HL-60 (cell line): ENCODE measurements around the gene FAS.
A peak's percentile ranks its signal among the peaks of the same experiment; 100 is the strongest.

Source experiments
- DNase-seq, 2 experiments: peaks; one replicate each; pipeline ENCODE4 v3.0.0-alpha.2; 2010 to 2020; ENCODE audit warnings: low read depth in 1 of 2, low spot score in 1 of 2
- H3K27ac ChIP-seq: fragments of 250-450 bp; sonication (Bioruptor Pico); replicated peaks from 2 replicates; pipeline ENCODE4 v1.5.1; 2020; ENCODE audit warnings: mild to moderate bottlenecking, moderate library complexity
- H3K27me3 ChIP-seq: fragments of 250-450 bp; sonication (Bioruptor Pico); 2 replicates; pipeline ENCODE4 v1.5.1; 2021; ENCODE audit warnings: mild to moderate bottlenecking, moderate library complexity; ENCODE audit not compliant: insufficient read depth, poor library complexity, severe bottlenecking
- H3K4me3 ChIP-seq: replicated peaks from 2 replicates; pipeline ENCODE4 v1.5.1; 2011; ENCODE audit warnings: mild to moderate bottlenecking, control low read depth, low read length; ENCODE audit not compliant: insufficient read depth
- GABPA ChIP-seq: IDR thresholded peaks from 2 replicates; pipeline ENCODE4 v1.6.1; 2012; ENCODE audit warnings: low read depth
- POLR2AphosphoS5 ChIP-seq: IDR thresholded peaks from 2 replicates; pipeline ENCODE4 v1.6.1; 2012; ENCODE audit warnings: low read depth
- SPI1 ChIP-seq: IDR thresholded peaks from 2 replicates; pipeline ENCODE4 v1.6.1; 2012; ENCODE audit warnings: low read depth, mild to moderate bottlenecking, borderline replicate concordance
- TF ChIP-seq, protein P1 (sequence below): IDR thresholded peaks from one replicate; pipeline ENCODE4 v1.5.1; 2011; ENCODE audit warnings: low read length, control low read depth, inconsistent platforms; ENCODE audit not compliant: insufficient read depth
- TF ChIP-seq, protein P2 (sequence below): IDR thresholded peaks from 2 replicates; pipeline ENCODE4 v1.6.1; 2012; ENCODE audit warnings: low read depth; ENCODE audit not compliant: insufficient replicate concordance

Gene FAS

GRCh38 chr10:88971221-88972061 is 19.2 kb upstream of the FAS start:
- TF ChIP-seq POLR2AphosphoS5 = no peak
- TF ChIP-seq, protein P1, sequence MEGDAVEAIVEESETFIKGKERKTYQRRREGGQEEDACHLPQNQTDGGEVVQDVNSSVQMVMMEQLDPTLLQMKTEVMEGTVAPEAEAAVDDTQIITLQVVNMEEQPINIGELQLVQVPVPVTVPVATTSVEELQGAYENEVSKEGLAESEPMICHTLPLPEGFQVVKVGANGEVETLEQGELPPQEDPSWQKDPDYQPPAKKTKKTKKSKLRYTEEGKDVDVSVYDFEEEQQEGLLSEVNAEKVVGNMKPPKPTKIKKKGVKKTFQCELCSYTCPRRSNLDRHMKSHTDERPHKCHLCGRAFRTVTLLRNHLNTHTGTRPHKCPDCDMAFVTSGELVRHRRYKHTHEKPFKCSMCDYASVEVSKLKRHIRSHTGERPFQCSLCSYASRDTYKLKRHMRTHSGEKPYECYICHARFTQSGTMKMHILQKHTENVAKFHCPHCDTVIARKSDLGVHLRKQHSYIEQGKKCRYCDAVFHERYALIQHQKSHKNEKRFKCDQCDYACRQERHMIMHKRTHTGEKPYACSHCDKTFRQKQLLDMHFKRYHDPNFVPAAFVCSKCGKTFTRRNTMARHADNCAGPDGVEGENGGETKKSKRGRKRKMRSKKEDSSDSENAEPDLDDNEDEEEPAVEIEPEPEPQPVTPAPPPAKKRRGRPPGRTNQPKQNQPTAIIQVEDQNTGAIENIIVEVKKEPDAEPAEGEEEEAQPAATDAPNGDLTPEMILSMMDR = no peak
- no peak for TF ChIP-seq GABPA
- TF ChIP-seq, protein P2, sequence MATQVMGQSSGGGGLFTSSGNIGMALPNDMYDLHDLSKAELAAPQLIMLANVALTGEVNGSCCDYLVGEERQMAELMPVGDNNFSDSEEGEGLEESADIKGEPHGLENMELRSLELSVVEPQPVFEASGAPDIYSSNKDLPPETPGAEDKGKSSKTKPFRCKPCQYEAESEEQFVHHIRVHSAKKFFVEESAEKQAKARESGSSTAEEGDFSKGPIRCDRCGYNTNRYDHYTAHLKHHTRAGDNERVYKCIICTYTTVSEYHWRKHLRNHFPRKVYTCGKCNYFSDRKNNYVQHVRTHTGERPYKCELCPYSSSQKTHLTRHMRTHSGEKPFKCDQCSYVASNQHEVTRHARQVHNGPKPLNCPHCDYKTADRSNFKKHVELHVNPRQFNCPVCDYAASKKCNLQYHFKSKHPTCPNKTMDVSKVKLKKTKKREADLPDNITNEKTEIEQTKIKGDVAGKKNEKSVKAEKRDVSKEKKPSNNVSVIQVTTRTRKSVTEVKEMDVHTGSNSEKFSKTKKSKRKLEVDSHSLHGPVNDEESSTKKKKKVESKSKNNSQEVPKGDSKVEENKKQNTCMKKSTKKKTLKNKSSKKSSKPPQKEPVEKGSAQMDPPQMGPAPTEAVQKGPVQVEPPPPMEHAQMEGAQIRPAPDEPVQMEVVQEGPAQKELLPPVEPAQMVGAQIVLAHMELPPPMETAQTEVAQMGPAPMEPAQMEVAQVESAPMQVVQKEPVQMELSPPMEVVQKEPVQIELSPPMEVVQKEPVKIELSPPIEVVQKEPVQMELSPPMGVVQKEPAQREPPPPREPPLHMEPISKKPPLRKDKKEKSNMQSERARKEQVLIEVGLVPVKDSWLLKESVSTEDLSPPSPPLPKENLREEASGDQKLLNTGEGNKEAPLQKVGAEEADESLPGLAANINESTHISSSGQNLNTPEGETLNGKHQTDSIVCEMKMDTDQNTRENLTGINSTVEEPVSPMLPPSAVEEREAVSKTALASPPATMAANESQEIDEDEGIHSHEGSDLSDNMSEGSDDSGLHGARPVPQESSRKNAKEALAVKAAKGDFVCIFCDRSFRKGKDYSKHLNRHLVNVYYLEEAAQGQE = no peak
- TF ChIP-seq SPI1 = no peak
- Histone ChIP-seq H3K4me3 (no peak overlapping the region), H3K27ac (no peak overlapping the region), H3K27me3 (no peaks in the 10 kb centered on the region)
- DNase-seq = no peak

GRCh38 chr10:88974012-88974411 is 16.6 kb upstream of the FAS start:
- TF ChIP-seq POLR2AphosphoS5 = no peak
- TF ChIP-seq, protein P1 = no peak
- no peak for TF ChIP-seq SPI1
- TF ChIP-seq, protein P2 = no peak
- no peak for TF ChIP-seq GABPA
- Histone ChIP-seq H3K27me3 (no peaks in the 10 kb centered on the region), H3K27ac (no peak overlapping the region; the same call in 1 of the 2 replicates), H3K4me3 (no peak overlapping the region)
- DNase-seq = no peak

DNA sequence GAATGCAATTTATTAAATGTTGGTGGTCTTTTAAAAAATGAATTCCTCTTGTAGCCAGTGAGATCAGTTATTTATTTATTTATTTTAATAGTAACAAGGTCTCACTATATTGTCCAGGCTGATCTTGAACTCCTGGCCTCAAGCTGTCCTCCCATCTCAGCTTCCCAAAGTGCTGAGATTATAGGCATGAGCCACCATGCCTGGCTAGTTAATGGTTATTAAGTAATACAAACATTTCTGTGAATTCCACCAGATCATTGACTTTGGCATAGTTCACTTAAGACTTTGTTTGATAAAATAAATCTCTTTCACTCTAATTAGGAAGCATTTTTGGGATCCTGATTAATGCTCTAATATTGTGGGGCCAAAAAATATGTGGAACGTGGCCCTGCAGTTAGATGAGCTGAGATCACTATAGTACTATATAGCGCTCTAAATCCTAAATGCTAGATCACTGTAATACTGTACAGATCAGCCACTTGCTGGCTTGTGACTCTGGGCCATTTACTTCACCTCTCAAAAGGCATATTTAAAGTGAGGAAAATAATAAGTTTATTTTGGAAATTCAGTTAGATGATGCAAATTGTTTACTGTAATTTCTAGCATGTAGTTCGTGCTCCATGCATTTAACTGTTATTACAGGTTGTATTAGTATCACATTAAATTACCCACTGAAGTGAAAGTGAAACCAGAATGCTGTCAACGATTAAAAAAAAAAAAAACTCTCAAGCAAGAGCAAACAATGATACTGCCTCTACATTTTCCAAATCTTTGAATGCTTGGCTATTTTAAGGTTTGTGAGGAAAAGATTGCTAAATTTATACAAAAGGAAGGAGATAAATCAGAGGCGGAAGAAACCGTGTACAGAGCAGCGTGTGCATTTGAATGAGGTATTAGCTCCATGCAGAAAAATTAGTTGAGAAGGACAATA is 15.9 kb upstream of the FAS start:
- DNase-seq = no peak
- no peaks in the 10 kb centered on the region for H3K27me3 ChIP-seq
- peak overlapping the region; percentile 70 for H3K27ac ChIP-seq
- H3K4me3 ChIP-seq = peak overlapping the region; percentile 47
- TF ChIP-seq POLR2AphosphoS5 (no peak), SPI1 (no peak), GABPA (no peak)
- TF ChIP-seq, protein P2 = no peak
- TF ChIP-seq, protein P1 = no peak
